DOHH2 (cell line): ENCODE results near the gene C16orf90.

ENCODE experiments used
- H3F3A ChIP-seq: fragments of 200-600 bp; sonication (generic), shearing (Covaris generic); 2 replicates; pipeline ENCODE4 v1.6.0; 2016; ENCODE audit warnings: antibody characterized with exemption, mild to moderate bottlenecking; ENCODE audit not compliant: control insufficient read depth, insufficient read depth
- H3K27ac ChIP-seq: fragments of 200-600 bp; sonication (generic); 2 replicates; pipeline ENCODE4 v1.5.1; 2014; ENCODE audit warnings: low read depth, mild to moderate bottlenecking, low read length, moderate library complexity
- H3K27me3 ChIP-seq: fragments of 200-600 bp; sonication (generic); 2 replicates; pipeline ENCODE4 v1.6.1; 2014; ENCODE audit warnings: mild to moderate bottlenecking, low read length, mixed read lengths; ENCODE audit not compliant: control insufficient read depth
- H3K36me3 ChIP-seq: fragments of 200-600 bp; sonication (generic); 2 replicates; pipeline ENCODE4 v1.6.1; 2014; ENCODE audit warnings: mild to moderate bottlenecking, low read length, moderate library complexity, mixed read lengths; ENCODE audit not compliant: control insufficient read depth
- H3K4me1 ChIP-seq: fragments of 200-600 bp; sonication (generic); 2 replicates; pipeline ENCODE4 v1.6.1; 2014; ENCODE audit warnings: mild to moderate bottlenecking, low read length, mixed read lengths; ENCODE audit not compliant: control insufficient read depth
- H3K4me2 ChIP-seq: fragments of 200-600 bp; sonication (generic); 2 replicates; pipeline ENCODE4 v1.6.0; 2014; ENCODE audit warnings: mild to moderate bottlenecking, low read length, moderate library complexity
- H3K4me3 ChIP-seq: fragments of 200-600 bp; sonication (generic); 2 replicates; pipeline ENCODE4 v1.5.1; 2014; ENCODE audit warnings: mild to moderate bottlenecking, low read length, mixed read lengths
- H3K79me2 ChIP-seq: fragments of 200-600 bp; sonication (generic); 2 replicates; pipeline ENCODE4 v1.6.1; 2014; ENCODE audit warnings: mild to moderate bottlenecking, low read length, mixed read lengths; ENCODE audit not compliant: control insufficient read depth
- H3K9me2 ChIP-seq: fragments of 200-600 bp; sonication (generic); replicated peaks from 2 replicates; pipeline ENCODE4 v1.6.1; 2014; ENCODE audit warnings: mild to moderate bottlenecking, low read length, mixed read lengths; ENCODE audit not compliant: control insufficient read depth
- H3K9me3 ChIP-seq: fragments of 200-600 bp; sonication (generic); 2 replicates; pipeline ENCODE4 v1.6.1; 2014; ENCODE audit warnings: antibody characterized with exemption, low read length, mixed read lengths; ENCODE audit not compliant: control insufficient read depth, insufficient read depth
- H4K20me1 ChIP-seq: fragments of 200-600 bp; sonication (generic); 2 replicates; pipeline ENCODE4 v1.6.0; 2014; ENCODE audit warnings: low read depth, mild to moderate bottlenecking, antibody characterized with exemption, low read length, moderate library complexity; ENCODE audit not compliant: control insufficient read depth, insufficient read depth
- EZH2phosphoT487 ChIP-seq: fragments of 200-600 bp; sonication (generic); IDR thresholded peaks from 2 replicates; pipeline ENCODE4 v1.6.1; 2017; ENCODE audit warnings: borderline replicate concordance, mild to moderate bottlenecking, antibody characterized with exemption, low read length, moderate library complexity, mixed read lengths
- TF ChIP-seq, protein P1 (sequence below): fragments of 200-600 bp; sonication (generic); IDR thresholded peaks from one replicate; pipeline ENCODE4 v1.5.1; 2014; ENCODE audit warnings: antibody characterized with exemption, mild to moderate bottlenecking, low read depth, low read length; ENCODE audit not compliant: poor library complexity, severe bottlenecking

Gene C16orf90, protein sequence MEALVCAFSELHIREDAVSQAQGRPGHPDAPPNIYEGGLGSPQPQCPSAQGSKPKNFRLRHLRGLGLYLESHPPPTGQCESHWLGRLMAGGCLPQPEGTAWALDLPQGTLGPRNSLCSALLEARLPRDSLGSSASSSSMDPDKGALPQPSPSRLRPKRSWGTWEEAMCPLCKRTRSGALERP

DNA sequence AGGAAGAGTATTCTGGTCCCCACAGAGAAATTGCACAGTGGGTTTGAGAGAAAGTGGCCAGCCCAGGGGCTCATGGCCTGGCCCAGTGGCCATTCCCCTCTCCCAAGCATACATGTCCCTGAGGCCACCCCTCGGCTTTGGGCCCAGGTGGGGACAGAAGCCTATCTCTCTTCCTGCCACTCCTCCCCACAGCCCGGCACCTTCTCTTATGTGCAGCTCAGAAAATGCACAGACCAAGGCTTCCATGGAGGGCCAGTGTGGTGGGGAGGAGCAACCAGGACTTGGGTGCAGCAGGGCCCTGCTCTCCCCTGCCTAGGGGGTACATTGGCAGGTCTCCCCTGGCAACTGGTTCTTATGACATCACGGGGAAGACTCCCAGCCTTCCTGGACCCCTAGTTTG is at the start of gene C16orf90:
C16orf90 (minus strand) TSS at position 314 of the 400 bp plus-strand sequence; CDS start at position 246, 68 bp downstream.
- Histone ChIP-seq H4K20me1 (no peaks in the 10 kb centered on the region), H3F3A (peaks cover 5% of the 10 kb centered on the region; the same call in 1 of the 2 replicates), H3K4me1 (peaks cover 14% of the 10 kb centered on the region), H3K27me3 (no peaks in the 10 kb centered on the region), H3K4me2 (no peak within 1 kb of the TSS), H3K4me3 (no peak within 1 kb of the TSS), H3K9me2 (no peaks in the 10 kb centered on the region), H3K27ac (no peak within 1 kb of the TSS), H3K9me3 (no peaks in the 10 kb centered on the region), H3K79me2 (no peaks in the 10 kb centered on the region), H3K36me3 (no peaks in the 10 kb centered on the region)
- no peak for TF ChIP-seq EZH2phosphoT487
- TF ChIP-seq, protein P1, sequence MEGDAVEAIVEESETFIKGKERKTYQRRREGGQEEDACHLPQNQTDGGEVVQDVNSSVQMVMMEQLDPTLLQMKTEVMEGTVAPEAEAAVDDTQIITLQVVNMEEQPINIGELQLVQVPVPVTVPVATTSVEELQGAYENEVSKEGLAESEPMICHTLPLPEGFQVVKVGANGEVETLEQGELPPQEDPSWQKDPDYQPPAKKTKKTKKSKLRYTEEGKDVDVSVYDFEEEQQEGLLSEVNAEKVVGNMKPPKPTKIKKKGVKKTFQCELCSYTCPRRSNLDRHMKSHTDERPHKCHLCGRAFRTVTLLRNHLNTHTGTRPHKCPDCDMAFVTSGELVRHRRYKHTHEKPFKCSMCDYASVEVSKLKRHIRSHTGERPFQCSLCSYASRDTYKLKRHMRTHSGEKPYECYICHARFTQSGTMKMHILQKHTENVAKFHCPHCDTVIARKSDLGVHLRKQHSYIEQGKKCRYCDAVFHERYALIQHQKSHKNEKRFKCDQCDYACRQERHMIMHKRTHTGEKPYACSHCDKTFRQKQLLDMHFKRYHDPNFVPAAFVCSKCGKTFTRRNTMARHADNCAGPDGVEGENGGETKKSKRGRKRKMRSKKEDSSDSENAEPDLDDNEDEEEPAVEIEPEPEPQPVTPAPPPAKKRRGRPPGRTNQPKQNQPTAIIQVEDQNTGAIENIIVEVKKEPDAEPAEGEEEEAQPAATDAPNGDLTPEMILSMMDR, result no peak

GRCh38 chr16:3542601-3543373 is 47.5 kb upstream of the C16orf90 start:
- Histone ChIP-seq H3K4me2 (no peak overlapping the region), H3F3A (peaks cover 12% of the 10 kb centered on the region), H3K4me3 (no peak overlapping the region), H3K27me3 (no peaks in the 10 kb centered on the region), H4K20me1 (no peaks in the 10 kb centered on the region), H3K36me3 (peaks cover 75% of the 10 kb centered on the region), H3K27ac (no peak overlapping the region), H3K9me2 (no peaks in the 10 kb centered on the region), H3K79me2 (no peaks in the 10 kb centered on the region), H3K9me3 (no peaks in the 10 kb centered on the region), H3K4me1 (no peaks in the 10 kb centered on the region)
- TF ChIP-seq EZH2phosphoT487, result no peak
- TF ChIP-seq, protein P1, result no peak

GRCh38 chr16:3541527-3542155 is 46.4 kb upstream of the C16orf90 start:
- TF ChIP-seq, protein P1, result no peak
- no peak for TF ChIP-seq EZH2phosphoT487
- no peak overlapping the region for H3K4me2 ChIP-seq

More at GRCh38 chr16:3541527-3542155, 46.4 kb upstream of the C16orf90 start:
- peaks cover 66% of the 10 kb centered on the region for H3K36me3 ChIP-seq
- peaks cover 17% of the 10 kb centered on the region for H3F3A ChIP-seq
- H3K27ac ChIP-seq, result no peak overlapping the region
- H3K9me3 ChIP-seq, result no peaks in the 10 kb centered on the region
- no peaks in the 10 kb centered on the region for H3K79me2 ChIP-seq
- no peaks in the 10 kb centered on the region for H3K27me3 ChIP-seq
- no peaks in the 10 kb centered on the region for H3K9me2 ChIP-seq
- H3K4me1 ChIP-seq, result no peaks in the 10 kb centered on the region
- H4K20me1 ChIP-seq, result no peaks in the 10 kb centered on the region
- H3K4me3 ChIP-seq, result no peak overlapping the region
